H1 (cell line): ENCODE data around the gene CAPN3. TPM values are rescaled to one million over a fixed set of nuclear protein-coding genes. Genes with fewer than 3 reads are reported as not detected.

Experiments used
- CTCF ChIA-PET: fragments of 300-600 bp; sonication (Branson Sonifier 250); formaldehyde crosslinking; loops from one replicate; lab custom pipeline; 2021; ENCODE audit not compliant: partially characterized antibody; lab: Charles Lee
- POLR2A ChIA-PET: fragments of 300-600 bp; sonication (Branson Sonifier 250); formaldehyde crosslinking; loops from one replicate; lab custom pipeline; 2021; ENCODE audit warnings: inconsistent platforms; ENCODE audit not compliant: partially characterized antibody; lab: Charles Lee
- DNase-seq, 2 experiments: peaks; one replicate each; pipeline versions ENCODE4 v3.0.0 to v3.0.0-alpha.2; 2010 to 2022; ENCODE audit warnings: low spot score in 2 of 2, low read depth in 1 of 2, mixed read lengths in 1 of 2
- FAIRE-seq: peaks from 2 replicates; lab custom pipeline; 2011; peaks lifted over from hg19 to GRCh38; lab: Jason Lieb, UNC
- H2AFZ ChIP-seq: 2 replicates; pipeline ENCODE4 v1.8.1; 2012; ENCODE audit warnings: low read length, inconsistent platforms
- H2AK5ac ChIP-seq: 2 replicates; pipeline ENCODE4 v1.6.1; 2013; ENCODE audit warnings: low read depth, low read length
- H2BK120ac ChIP-seq: replicated peaks from 2 replicates; pipeline ENCODE3; 2013; ENCODE audit warnings: low read depth, low read length, inconsistent platforms
- H2BK12ac ChIP-seq: 2 replicates; pipeline ENCODE4 v1.6.1; 2013; ENCODE audit warnings: low read depth, low read length
- H2BK15ac ChIP-seq: 2 replicates; pipeline ENCODE4 v1.6.1; 2013; ENCODE audit warnings: low read length
- H2BK20ac ChIP-seq: 2 replicates; pipeline ENCODE4 v1.6.1; 2013; ENCODE audit warnings: low read length
- H2BK5ac ChIP-seq: 2 replicates; pipeline ENCODE4 v1.6.1; 2013; ENCODE audit warnings: low read depth, low read length
- H3K14ac ChIP-seq: 2 replicates; pipeline ENCODE4 v1.6.1; 2013; ENCODE audit warnings: inconsistent platforms; ENCODE audit not compliant: insufficient read length
- H3K18ac ChIP-seq: 2 replicates; pipeline ENCODE4 v1.6.1; 2013; ENCODE audit warnings: low read length; ENCODE audit errors: extremely low read depth
- H3K23ac ChIP-seq: 2 replicates; pipeline ENCODE4 v1.6.1; 2013; ENCODE audit warnings: inconsistent platforms; ENCODE audit not compliant: insufficient read length
- H3K23me2 ChIP-seq: 2 replicates; pipeline ENCODE4 v1.6.1; 2013; ENCODE audit warnings: low read depth, low read length
- H3K27ac ChIP-seq: 2 replicates; pipeline ENCODE4 v1.6.1; 2011; ENCODE audit warnings: low read depth, low read length, inconsistent platforms
- H3K27me3 ChIP-seq, 4 experiments: replicated peaks in 1 of 4; 1 replicate in 1 of 4; 2 replicates in 3 of 4; pipeline versions ENCODE4 v1.6.1 to v1.8.1; 2011 to 2013; ENCODE audit warnings: low read length in 3 of 4, mild to moderate bottlenecking in 3 of 4, inconsistent platforms in 2 of 4, mixed read lengths in 2 of 4, moderate library complexity in 1 of 4; ENCODE audit not compliant: control insufficient read depth in 3 of 4, insufficient read depth in 3 of 4; ENCODE audit errors: extremely low read depth in 1 of 4
- H3K36me3 ChIP-seq, 4 experiments: 2 replicates each; pipeline versions ENCODE4 v1.6.1 to v1.8.1; 2011 to 2013; ENCODE audit warnings: mild to moderate bottlenecking in 4 of 4, low read length in 3 of 4, moderate library complexity in 2 of 4, control low read depth in 1 of 4, inconsistent platforms in 1 of 4; ENCODE audit not compliant: insufficient read depth in 4 of 4, control insufficient read depth in 2 of 4
- H3K4ac ChIP-seq: replicated peaks from 2 replicates; pipeline ENCODE3; 2013; ENCODE audit warnings: low read length, low read depth, mixed read lengths, inconsistent platforms; ENCODE audit not compliant: insufficient read length
- H3K4me1 ChIP-seq, 4 experiments: replicated peaks in 1 of 4; 1 replicate in 1 of 4; 2 replicates in 3 of 4; pipeline versions ENCODE4 v1.6.1 to v1.8.1; 2011 to 2013; ENCODE audit warnings: low read length in 3 of 4, inconsistent platforms in 2 of 4, mixed read lengths in 1 of 4; ENCODE audit not compliant: insufficient read depth in 4 of 4, control insufficient read depth in 3 of 4
- H3K4me2 ChIP-seq, 2 experiments: 2 replicates each; pipeline versions ENCODE4 v1.6.1 to v1.8.1; 2011 to 2013; ENCODE audit warnings: low read depth in 2 of 2, low read length in 2 of 2, control low read depth in 1 of 2, inconsistent platforms in 1 of 2, mild to moderate bottlenecking in 1 of 2; ENCODE audit not compliant: insufficient read depth in 1 of 2
- H3K4me3 ChIP-seq, 4 experiments: fragments of 200-600, 300-600 bp in 1 of 4; sonication (generic), shearing (Covaris generic), sonication (Bioruptor Twin) in 1 of 4; 2 replicates each; pipeline versions ENCODE4 v1.5.1 to v1.8.1; 2011 to 2016; ENCODE audit warnings: low read length in 4 of 4, low read depth in 3 of 4, control low read depth in 2 of 4, inconsistent platforms in 2 of 4, mild to moderate bottlenecking in 2 of 4, mixed read lengths in 1 of 4, moderate library complexity in 1 of 4; ENCODE audit not compliant: insufficient read depth in 2 of 4; ENCODE audit errors: extremely low read depth in 1 of 4
- H3K56ac ChIP-seq: replicated peaks from 2 replicates; pipeline ENCODE3; 2013; ENCODE audit warnings: low read depth, mild to moderate bottlenecking, mixed read lengths, low read length, inconsistent platforms; ENCODE audit not compliant: insufficient read length
- H3K79me1 ChIP-seq: 2 replicates; pipeline ENCODE4 v1.6.1; 2013; ENCODE audit warnings: low read depth, low read length, control low read depth
- H3K79me2 ChIP-seq, 2 experiments: 2 replicates each; pipeline versions ENCODE4 v1.6.1 to v1.8.1; 2012 to 2013; ENCODE audit warnings: low read length in 2 of 2, mild to moderate bottlenecking in 2 of 2, inconsistent platforms in 1 of 2; ENCODE audit not compliant: insufficient read depth in 2 of 2, control insufficient read depth in 1 of 2
- H3K9ac ChIP-seq, 4 experiments: replicated peaks in 1 of 4; 1 replicate in 1 of 4; 2 replicates in 3 of 4; pipeline versions ENCODE4 v1.6.1 to v1.8.1; 2011 to 2013; ENCODE audit warnings: low read depth in 3 of 4, low read length in 3 of 4, control low read depth in 2 of 4, mild to moderate bottlenecking in 2 of 4, moderate library complexity in 2 of 4, inconsistent platforms in 1 of 4; ENCODE audit errors: extremely low read depth in 1 of 4
- H3K9me3 ChIP-seq, 2 experiments: 2 replicates each; pipeline versions ENCODE4 v1.6.1 to v1.8.1; 2012 to 2013; ENCODE audit warnings: mild to moderate bottlenecking in 2 of 2, moderate library complexity in 2 of 2, control low read depth in 1 of 2, inconsistent platforms in 1 of 2, low read depth in 1 of 2, low read length in 1 of 2, mixed read lengths in 1 of 2; ENCODE audit not compliant: insufficient read depth in 2 of 2
- H4K20me1 ChIP-seq, 2 experiments: replicated peaks in 1 of 2; 2 replicates each; pipeline versions ENCODE3 to v1.8.1; 2011 to 2013; ENCODE audit warnings: inconsistent platforms in 2 of 2, low read length in 2 of 2, mild to moderate bottlenecking in 1 of 2; ENCODE audit not compliant: insufficient read depth in 2 of 2, control insufficient read depth in 1 of 2
- H4K5ac ChIP-seq: 2 replicates; pipeline ENCODE4 v1.6.1; 2013; ENCODE audit warnings: low read length, low read depth, mixed read lengths, inconsistent platforms; ENCODE audit not compliant: insufficient read length
- H4K8ac ChIP-seq: 2 replicates; pipeline ENCODE4 v1.8.0; 2013; ENCODE audit warnings: mild to moderate bottlenecking, moderate library complexity, low read length, inconsistent platforms; ENCODE audit not compliant: insufficient read depth; ENCODE audit errors: extremely low read depth
- H4K91ac ChIP-seq: replicated peaks from 2 replicates; pipeline ENCODE3; 2013; ENCODE audit warnings: low read length, mixed read lengths, inconsistent platforms; ENCODE audit not compliant: insufficient read length
- ATF3 ChIP-seq: IDR thresholded peaks from 2 replicates; pipeline ENCODE4 v1.6.1; 2011; ENCODE audit warnings: low read depth, mild to moderate bottlenecking, low read length; ENCODE audit not compliant: insufficient read depth
- EP300 ChIP-seq, 2 experiments: IDR thresholded peaks; 1 replicate in 1 of 2; 2 replicates in 1 of 2; pipeline ENCODE4 v1.6.1; 2011 to 2012; ENCODE audit warnings: low read depth in 2 of 2, low read length in 2 of 2, mild to moderate bottlenecking in 2 of 2, borderline replicate concordance in 1 of 2, inconsistent platforms in 1 of 2, moderate library complexity in 1 of 2
- HDAC6 ChIP-seq: IDR thresholded peaks from one replicate; pipeline ENCODE4 v1.7.1; 2012; ENCODE audit warnings: low read depth, mild to moderate bottlenecking, inconsistent platforms, low read length, moderate library complexity
- POLR2A ChIP-seq, 2 experiments: IDR thresholded peaks; 1 replicate in 1 of 2; 2 replicates in 1 of 2; pipeline ENCODE4 v1.6.1; 2011; ENCODE audit warnings: low read depth in 2 of 2, low read length in 2 of 2, mild to moderate bottlenecking in 2 of 2; ENCODE audit errors: control extremely low read depth in 1 of 2
- RFX5 ChIP-seq: IDR thresholded peaks from 2 replicates; pipeline ENCODE4 v1.6.1; 2011; ENCODE audit warnings: low read depth, low read length, improper control_type of control experiment, borderline replicate concordance
- RNF2 ChIP-seq: fragments of 200-900, 300-1000 bp; sonication (generic); IDR thresholded peaks from 2 replicates; pipeline ENCODE4 v1.7.1; 2016; ENCODE audit warnings: borderline replicate concordance, low read depth, mild to moderate bottlenecking, antibody characterized with exemption, low read length; ENCODE audit not compliant: poor library complexity, severe bottlenecking; ENCODE audit errors: missing control alignments
- SAP30 ChIP-seq: fragments of 300-600 bp; sonication (generic); IDR thresholded peaks from 2 replicates; pipeline ENCODE4 v1.7.1; 2012; ENCODE audit warnings: low read length, moderate library complexity, mild to moderate bottlenecking, inconsistent platforms; ENCODE audit not compliant: insufficient read depth, insufficient replicate concordance
- SIN3A ChIP-seq, 2 experiments: IDR thresholded peaks in 1 of 2; conservative IDR thresholded peaks in 1 of 2; 2 replicates each; pipeline ENCODE4 v1.6.1; 2011 to 2012; ENCODE audit warnings: low read length in 2 of 2, improper control_type of control experiment in 1 of 2, low read depth in 1 of 2, mild to moderate bottlenecking in 1 of 2
- SIX5 ChIP-seq: IDR thresholded peaks from 2 replicates; pipeline ENCODE4 v1.6.1; 2011; ENCODE audit warnings: mild to moderate bottlenecking, low read depth, low read length
- SP2 ChIP-seq: IDR thresholded peaks from 2 replicates; pipeline ENCODE4 v1.6.1; 2012; ENCODE audit warnings: mild to moderate bottlenecking, low read length, inconsistent platforms
- SUZ12 ChIP-seq: fragments of 200-600 bp; sonication (generic); IDR thresholded peaks from 2 replicates; pipeline ENCODE4 v1.6.1; 2012; ENCODE audit warnings: mild to moderate bottlenecking, inconsistent platforms, low read length, moderate library complexity, mixed read lengths
- TAF1 ChIP-seq: IDR thresholded peaks from 2 replicates; pipeline ENCODE4 v1.6.1; 2011; ENCODE audit warnings: mild to moderate bottlenecking, low read depth, low read length
- TAF7 ChIP-seq: optimal IDR thresholded peaks from 2 replicates; pipeline ENCODE3; 2011; ENCODE audit warnings: low read depth, mild to moderate bottlenecking, inconsistent platforms, low read length, moderate library complexity, borderline replicate concordance
- ZNF274 ChIP-seq: IDR thresholded peaks from 2 replicates; pipeline ENCODE4 v1.7.0; 2012; ENCODE audit warnings: low read length, borderline replicate concordance; ENCODE audit errors: extremely low read depth
- WGBS, 2 experiments: shearing (Covaris generic) in 1 of 2; methylation state at CpG; one replicate each; pipeline versions ENCODE4 v1.1.6 to v1.1.7; 2013 to 2015; ENCODE audit warnings: low lambda C conversion rate in 2 of 2, mixed read lengths in 2 of 2, inconsistent platforms in 1 of 2, low coverage in 1 of 2, missing lambda C conversion rate in 1 of 2; ENCODE audit not compliant: insufficient replicate concordance in 2 of 2, insufficient coverage in 1 of 2, insufficient read length in 1 of 2; ENCODE audit errors: extremely low coverage in 1 of 2, missing lambda C conversion rate in 1 of 2; 5-methylcytosine and 5-hydroxymethylcytosine counted together
- polyA plus RNA-seq, 7 experiments: library from polyadenylated mRNA; depleted of rRNA in 3 of 7; stranded (reverse) in 5 of 7; unstranded in 2 of 7; fragments of >200 nt in 5 of 7; fragments of 200-250 nt in 2 of 7; gene quantifications; 1 replicate in 5 of 7; 2 replicates in 1 of 7; 4 replicates in 1 of 7; pipeline versions ENCODE4 v1.2.1 to v1.2.3, GENCODE V29; 2011 to 2013; ENCODE audit warnings: missing spikeins in 2 of 7, mixed read lengths in 2 of 7
- total RNA-seq: library from RNA; stranded (reverse); fragmentation: NEBNext Ultra II Directional; extraction: Animal tissue kit (Norgen Biotek cat#: 25700); gene quantifications from 2 replicates; pipeline ENCODE4 v1.2.1, GENCODE V29; 2021

CAPN3 gene
- total and polyA plus RNA-seq, 2 of the 8 experiments (the other 6 are each of a cell fraction or from before 2014, with no cell fraction given) = 0.80 to 2.1 TPM

DNA sequence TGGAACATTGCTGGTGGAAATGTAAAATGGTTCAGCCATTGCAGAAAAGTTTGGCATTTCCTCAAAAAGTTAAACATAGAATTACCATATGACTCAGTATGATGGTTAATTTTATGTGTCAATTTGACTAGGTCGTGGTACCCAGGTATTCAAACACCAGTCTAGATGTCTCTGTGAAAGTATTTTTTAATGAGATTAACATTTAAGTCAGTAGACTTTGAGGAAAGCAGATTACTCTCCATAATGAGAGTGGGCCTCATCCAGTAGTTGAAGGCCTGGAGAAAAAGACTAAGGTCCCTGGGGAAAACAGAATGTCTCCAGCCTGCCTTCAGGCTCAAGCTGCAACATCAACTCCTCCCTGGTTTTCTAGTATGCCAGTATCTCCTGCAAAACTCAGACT, 43.8 kb upstream of the CAPN3 start:
- Histone ChIP-seq H2AFZ (no peak overlapping the region), H3K23ac (no peak overlapping the region), H3K36me3 (no peaks in the 10 kb centered on the region), H2BK15ac (no peak overlapping the region), H3K27ac (no peak overlapping the region), H3K4me1 (no peaks in the 10 kb centered on the region), H3K18ac (no peak overlapping the region), H2BK120ac (no peak overlapping the region), H3K9ac (no peak overlapping the region), H4K91ac (no peak overlapping the region), H3K4ac (no peak overlapping the region), H2BK5ac (no peak overlapping the region), H3K4me3 (no peak overlapping the region), H3K23me2 (no peaks in the 10 kb centered on the region), H3K56ac (no peak overlapping the region), H3K79me2 (no peaks in the 10 kb centered on the region), H3K9me3 (no peaks in the 10 kb centered on the region), H3K79me1 (no peaks in the 10 kb centered on the region), H4K20me1 (no peaks in the 10 kb centered on the region), H2BK12ac (no peak overlapping the region), H4K5ac (no peak overlapping the region), H4K8ac (no peak overlapping the region), H2BK20ac (no peak overlapping the region), H2AK5ac (no peak overlapping the region), H3K4me2 (no peak overlapping the region), H3K27me3 (no peaks in the 10 kb centered on the region), H3K14ac (no peak overlapping the region)
- FAIRE-seq = no peak
- WGBS, 2 experiments = 83% methylated on average over 1 of the region's 1 CpG; no CpG with 5 or more reads in 1 of the 2 experiments
- ChIA-PET CTCF (no interaction called here), POLR2A (no interaction called here)
- DNase-seq = no peak
- TF ChIP-seq SIX5 (no peak), HDAC6 (no peak), EP300 (IDR thresholded peaks at IDR 0.05; ENCODE audit: borderline replicate concordance in 1 of 2, low read depth in 2 of 2, low read length in 2 of 2) (no peak), SIN3A (conservative IDR thresholded peaks at IDR 0.05 in 1 of 2, IDR thresholded peaks at IDR 0.05 in 1 of 2; ENCODE audit: low read depth in 1 of 2, low read length in 2 of 2) (no peak), TAF7 (no peak), SUZ12 (no peak), SP2 (no peak), POLR2A (IDR thresholded peaks at IDR 0.05; ENCODE audit: control extremely low read depth in 1 of 2, low read depth in 2 of 2, low read length in 2 of 2) (no peak), RNF2 (no peak), SAP30 (no peak), ATF3 (no peak), TAF1 (no peak), RFX5 (no peak), ZNF274 (no peak)
